ENCODE measurements around the gene GPC6. TPM values are rescaled to one million over a fixed set of nuclear protein-coding genes. Genes with fewer than 3 reads are reported as not detected.

The GPC6 gene
- polyA plus RNA-seq, 2 of the 4 experiments (the other 2 are of a cell fraction) = 8.0 to 14.4 TPM

DNA sequence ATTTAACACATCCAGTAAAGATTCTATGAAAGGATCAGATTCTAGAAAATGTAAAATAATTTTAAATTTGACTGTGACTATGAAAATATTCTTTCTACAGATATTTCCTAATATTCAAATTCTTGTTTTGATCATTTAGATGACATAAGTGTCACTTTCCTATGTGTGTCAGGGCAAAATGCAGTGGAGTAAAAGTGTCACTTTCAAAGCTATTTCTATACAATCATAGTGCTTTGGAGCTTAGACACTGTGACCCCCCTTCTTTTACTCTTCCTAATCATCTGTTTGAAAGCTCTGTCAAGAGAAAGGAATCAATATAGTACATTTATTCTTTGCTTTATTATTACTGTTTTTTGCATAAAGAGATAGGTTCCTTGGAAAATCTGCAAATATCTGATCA, 760.9 kb downstream of the GPC6 start (continued):
- TF ChIP-seq TP53 (CRISPR knock-in tag; IDR thresholded peaks at IDR 0.05) = no peak
- TF ChIP-seq, protein P1, sequence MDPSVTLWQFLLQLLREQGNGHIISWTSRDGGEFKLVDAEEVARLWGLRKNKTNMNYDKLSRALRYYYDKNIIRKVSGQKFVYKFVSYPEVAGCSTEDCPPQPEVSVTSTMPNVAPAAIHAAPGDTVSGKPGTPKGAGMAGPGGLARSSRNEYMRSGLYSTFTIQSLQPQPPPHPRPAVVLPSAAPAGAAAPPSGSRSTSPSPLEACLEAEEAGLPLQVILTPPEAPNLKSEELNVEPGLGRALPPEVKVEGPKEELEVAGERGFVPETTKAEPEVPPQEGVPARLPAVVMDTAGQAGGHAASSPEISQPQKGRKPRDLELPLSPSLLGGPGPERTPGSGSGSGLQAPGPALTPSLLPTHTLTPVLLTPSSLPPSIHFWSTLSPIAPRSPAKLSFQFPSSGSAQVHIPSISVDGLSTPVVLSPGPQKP (IDR thresholded peaks at IDR 0.05; ENCODE audit: low read depth, low read length) = no peak

DNA sequence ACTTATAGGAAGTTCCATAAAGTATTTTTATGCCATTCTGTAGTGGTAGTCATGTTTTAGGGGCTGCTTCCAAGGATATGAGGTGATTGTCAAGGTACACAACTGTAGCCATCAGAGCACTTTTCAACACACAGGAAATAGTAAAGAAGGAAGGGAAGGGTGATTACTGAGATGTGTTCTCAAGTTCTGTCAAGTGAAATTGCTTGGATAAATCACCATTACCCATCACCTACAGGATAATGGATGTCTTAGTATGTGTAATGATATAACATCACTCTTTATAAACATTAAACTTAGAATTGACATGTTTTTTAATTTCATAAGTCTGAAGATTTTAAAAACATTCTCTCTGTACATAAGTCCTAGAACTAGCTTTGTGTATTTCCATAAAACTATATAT, 765.0 kb downstream of the GPC6 start:
- TF ChIP-seq NFE2L2 (conservative IDR thresholded peaks at IDR 0.05; ENCODE audit: low read length) (no peak), HOXA7 (CRISPR knock-in tag; IDR thresholded peaks at IDR 0.05) (no peak), RFX5 (IDR thresholded peaks at IDR 0.05) (no peak), ZNF302 (CRISPR knock-in tag; IDR thresholded peaks at IDR 0.05) (no peak), RNF2 (IDR thresholded peaks at IDR 0.05; ENCODE audit: borderline replicate concordance, low read depth) (no peak), JUNB (IDR thresholded peaks at IDR 0.05) (no peak), CBX8 (IDR thresholded peaks at IDR 0.05) (no peak), FOSL2 (IDR thresholded peaks at IDR 0.05) (no peak), FOSL2 (CRISPR knock-in tag; IDR thresholded peaks at IDR 0.05) (no peak), EP300 (IDR thresholded peaks at IDR 0.05) (no peak), RARB (CRISPR knock-in tag; IDR thresholded peaks at IDR 0.05) (no peak), EHMT2 (IDR thresholded peaks at IDR 0.05; ENCODE audit: low read depth) (no peak), ZSCAN20 (CRISPR knock-in tag; IDR thresholded peaks at IDR 0.05) (no peak)
- TF ChIP-seq, protein P2, sequence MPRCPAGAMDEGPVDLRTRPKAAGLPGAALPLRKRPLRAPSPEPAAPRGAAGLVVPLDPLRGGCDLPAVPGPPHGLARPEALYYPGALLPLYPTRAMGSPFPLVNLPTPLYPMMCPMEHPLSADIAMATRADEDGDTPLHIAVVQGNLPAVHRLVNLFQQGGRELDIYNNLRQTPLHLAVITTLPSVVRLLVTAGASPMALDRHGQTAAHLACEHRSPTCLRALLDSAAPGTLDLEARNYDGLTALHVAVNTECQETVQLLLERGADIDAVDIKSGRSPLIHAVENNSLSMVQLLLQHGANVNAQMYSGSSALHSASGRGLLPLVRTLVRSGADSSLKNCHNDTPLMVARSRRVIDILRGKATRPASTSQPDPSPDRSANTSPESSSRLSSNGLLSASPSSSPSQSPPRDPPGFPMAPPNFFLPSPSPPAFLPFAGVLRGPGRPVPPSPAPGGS (IDR thresholded peaks at IDR 0.05) = no peak
- FAIRE-seq (no peak), DNase-seq (ENCODE audit: low read depth in 1 of 2, low spot score in 1 of 2) (no peak), ATAC-seq (no peak)
- POLR2A ChIA-PET = no interaction called here
- H3K4me3 ChIP-seq = no peak overlapping the region
- no peak overlapping the region for H3K27ac ChIP-seq
- CTCF ChIA-PET = no interaction called here
- H3K4me2 ChIP-seq = no peak overlapping the region
- no peaks in the 10 kb centered on the region for H3K4me1 ChIP-seq
- no peaks in the 10 kb centered on the region for H3K9me3 ChIP-seq

DNA sequence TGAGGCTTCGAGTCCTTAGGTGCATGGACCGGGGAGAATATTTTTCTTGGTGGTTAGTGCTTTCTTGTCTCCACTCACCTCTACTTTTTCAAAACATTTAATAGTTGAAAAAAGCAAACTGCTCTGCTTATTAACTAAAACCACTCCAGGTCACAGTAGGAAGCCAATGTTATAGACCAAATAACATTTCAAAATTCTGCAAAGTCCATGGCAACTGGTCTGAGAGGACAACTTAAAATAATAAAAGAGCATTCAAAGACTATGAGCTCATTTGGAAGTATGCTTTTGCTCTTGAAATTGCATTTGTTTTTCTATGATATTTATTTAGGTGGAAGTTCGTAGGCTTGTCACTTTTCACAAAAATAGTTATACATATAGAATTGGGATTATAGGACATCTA, 769.9 kb downstream of the GPC6 start:
- Histone ChIP-seq H3K4me3 (no peak overlapping the region), H3K4me2 (no peak overlapping the region), H3K27ac (no peak overlapping the region), H3K9me3 (no peaks in the 10 kb centered on the region), H3K4me1 (no peaks in the 10 kb centered on the region)
- 48% methylated on average over 3 of the region's 3 CpGs for WGBS (ENCODE audit: missing lambda C conversion rate)
- FAIRE-seq (no peak), DNase-seq (ENCODE audit: low read depth in 1 of 2, low spot score in 1 of 2) (no peak), ATAC-seq (no peak)
- CTCF ChIA-PET = no interaction called here
- POLR2A ChIA-PET = no interaction called here
- TF ChIP-seq ZNF302 (CRISPR knock-in tag; IDR thresholded peaks at IDR 0.05) (no peak), NR3C1 (IDR thresholded peaks at IDR 0.05) (no peak), RNF2 (IDR thresholded peaks at IDR 0.05; ENCODE audit: borderline replicate concordance, low read depth) (no peak), KDM1A (IDR thresholded peaks at IDR 0.05; ENCODE audit: low read depth) (no peak), RAD21 (conservative IDR thresholded peaks at IDR 0.05 in 1 of 2, IDR thresholded peaks at IDR 0.05 in 1 of 2) (no peak), CBX2 (IDR thresholded peaks at IDR 0.05; ENCODE audit: borderline replicate concordance, low read depth) (no peak), NFE2L2 (conservative IDR thresholded peaks at IDR 0.05; ENCODE audit: low read length) (no peak), POLR2A (IDR thresholded peaks at IDR 0.05; ENCODE audit: low read length) (no peak), BHLHE40 (IDR thresholded peaks at IDR 0.05; ENCODE audit: low read depth, low read length) (no peak), JUN (IDR thresholded peaks at IDR 0.05) (no peak), NPAS2 (CRISPR knock-in tag; IDR thresholded peaks at IDR 0.05; ENCODE audit: borderline replicate concordance) (no peak)
- TF ChIP-seq, protein P3, sequence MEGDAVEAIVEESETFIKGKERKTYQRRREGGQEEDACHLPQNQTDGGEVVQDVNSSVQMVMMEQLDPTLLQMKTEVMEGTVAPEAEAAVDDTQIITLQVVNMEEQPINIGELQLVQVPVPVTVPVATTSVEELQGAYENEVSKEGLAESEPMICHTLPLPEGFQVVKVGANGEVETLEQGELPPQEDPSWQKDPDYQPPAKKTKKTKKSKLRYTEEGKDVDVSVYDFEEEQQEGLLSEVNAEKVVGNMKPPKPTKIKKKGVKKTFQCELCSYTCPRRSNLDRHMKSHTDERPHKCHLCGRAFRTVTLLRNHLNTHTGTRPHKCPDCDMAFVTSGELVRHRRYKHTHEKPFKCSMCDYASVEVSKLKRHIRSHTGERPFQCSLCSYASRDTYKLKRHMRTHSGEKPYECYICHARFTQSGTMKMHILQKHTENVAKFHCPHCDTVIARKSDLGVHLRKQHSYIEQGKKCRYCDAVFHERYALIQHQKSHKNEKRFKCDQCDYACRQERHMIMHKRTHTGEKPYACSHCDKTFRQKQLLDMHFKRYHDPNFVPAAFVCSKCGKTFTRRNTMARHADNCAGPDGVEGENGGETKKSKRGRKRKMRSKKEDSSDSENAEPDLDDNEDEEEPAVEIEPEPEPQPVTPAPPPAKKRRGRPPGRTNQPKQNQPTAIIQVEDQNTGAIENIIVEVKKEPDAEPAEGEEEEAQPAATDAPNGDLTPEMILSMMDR (IDR thresholded peaks at IDR 0.05) = no peak
- TF ChIP-seq, protein P4, sequence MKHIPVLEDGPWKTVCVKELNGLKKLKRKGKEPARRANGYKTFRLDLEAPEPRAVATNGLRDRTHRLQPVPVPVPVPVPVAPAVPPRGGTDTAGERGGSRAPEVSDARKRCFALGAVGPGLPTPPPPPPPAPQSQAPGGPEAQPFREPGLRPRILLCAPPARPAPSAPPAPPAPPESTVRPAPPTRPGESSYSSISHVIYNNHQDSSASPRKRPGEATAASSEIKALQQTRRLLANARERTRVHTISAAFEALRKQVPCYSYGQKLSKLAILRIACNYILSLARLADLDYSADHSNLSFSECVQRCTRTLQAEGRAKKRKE (CRISPR knock-in tag; IDR thresholded peaks at IDR 0.05; ENCODE audit: low read depth) = no peak
- TF ChIP-seq, protein P5, sequence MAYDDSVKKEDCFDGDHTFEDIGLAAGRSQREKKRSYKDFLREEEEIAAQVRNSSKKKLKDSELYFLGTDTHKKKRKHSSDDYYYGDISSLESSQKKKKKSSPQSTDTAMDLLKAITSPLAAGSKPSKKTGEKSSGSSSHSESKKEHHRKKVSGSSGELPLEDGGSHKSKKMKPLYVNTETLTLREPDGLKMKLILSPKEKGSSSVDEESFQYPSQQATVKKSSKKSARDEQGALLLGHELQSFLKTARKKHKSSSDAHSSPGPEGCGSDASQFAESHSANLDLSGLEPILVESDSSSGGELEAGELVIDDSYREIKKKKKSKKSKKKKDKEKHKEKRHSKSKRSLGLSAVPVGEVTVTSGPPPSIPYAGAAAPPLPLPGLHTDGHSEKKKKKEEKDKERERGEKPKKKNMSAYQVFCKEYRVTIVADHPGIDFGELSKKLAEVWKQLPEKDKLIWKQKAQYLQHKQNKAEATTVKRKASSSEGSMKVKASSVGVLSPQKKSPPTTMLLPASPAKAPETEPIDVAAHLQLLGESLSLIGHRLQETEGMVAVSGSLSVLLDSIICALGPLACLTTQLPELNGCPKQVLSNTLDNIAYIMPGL (CRISPR knock-in tag; IDR thresholded peaks at IDR 0.05; ENCODE audit: borderline replicate concordance) = no peak
- TF ChIP-seq, protein P6, sequence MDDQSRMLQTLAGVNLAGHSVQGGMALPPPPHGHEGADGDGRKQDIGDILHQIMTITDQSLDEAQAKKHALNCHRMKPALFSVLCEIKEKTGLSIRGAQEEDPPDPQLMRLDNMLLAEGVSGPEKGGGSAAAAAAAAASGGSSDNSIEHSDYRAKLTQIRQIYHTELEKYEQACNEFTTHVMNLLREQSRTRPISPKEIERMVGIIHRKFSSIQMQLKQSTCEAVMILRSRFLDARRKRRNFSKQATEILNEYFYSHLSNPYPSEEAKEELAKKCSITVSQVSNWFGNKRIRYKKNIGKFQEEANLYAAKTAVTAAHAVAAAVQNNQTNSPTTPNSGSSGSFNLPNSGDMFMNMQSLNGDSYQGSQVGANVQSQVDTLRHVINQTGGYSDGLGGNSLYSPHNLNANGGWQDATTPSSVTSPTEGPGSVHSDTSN (IDR thresholded peaks at IDR 0.05) = no peak
- TF ChIP-seq, protein P7, sequence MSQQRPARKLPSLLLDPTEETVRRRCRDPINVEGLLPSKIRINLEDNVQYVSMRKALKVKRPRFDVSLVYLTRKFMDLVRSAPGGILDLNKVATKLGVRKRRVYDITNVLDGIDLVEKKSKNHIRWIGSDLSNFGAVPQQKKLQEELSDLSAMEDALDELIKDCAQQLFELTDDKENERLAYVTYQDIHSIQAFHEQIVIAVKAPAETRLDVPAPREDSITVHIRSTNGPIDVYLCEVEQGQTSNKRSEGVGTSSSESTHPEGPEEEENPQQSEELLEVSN (IDR thresholded peaks at IDR 0.05; ENCODE audit: borderline replicate concordance, low read depth) = no peak
- TF ChIP-seq, protein P8, sequence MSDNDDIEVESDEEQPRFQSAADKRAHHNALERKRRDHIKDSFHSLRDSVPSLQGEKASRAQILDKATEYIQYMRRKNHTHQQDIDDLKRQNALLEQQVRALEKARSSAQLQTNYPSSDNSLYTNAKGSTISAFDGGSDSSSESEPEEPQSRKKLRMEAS (IDR thresholded peaks at IDR 0.05) = no peak

All from A549 (cell line).